CD4-positive, alpha-beta T cell (primary cell): ENCODE results near the gene TC2N. TPM values are rescaled to one million over a fixed set of nuclear protein-coding genes. Genes with fewer than 3 reads are reported as not detected.

Source experiments
- ATAC-seq: fragments of 200-7000 bp; cut with Tn5 transposase; one replicate; pipeline ENCODE4 v1.10.0; 2022; ENCODE audit warnings: mild to moderate bottlenecking; ENCODE audit not compliant: poor library complexity
- CTCF ChIA-PET: fragments of 350-600 bp; sonication (Branson Sonifier 250); formaldehyde crosslinking; loops from one replicate; lab custom pipeline; 2021; ENCODE audit warnings: antibody characterized with exemption, inconsistent platforms; lab: Charles Lee
- POLR2A ChIA-PET: fragments of 350-600 bp; sonication (Branson Sonifier 250); formaldehyde crosslinking; loops from one replicate; lab custom pipeline; 2021; ENCODE audit warnings: antibody characterized with exemption, inconsistent platforms; lab: Charles Lee
- DNase-seq, 14 experiments: peaks; one replicate each; pipeline ENCODE4 v3.0.0-alpha.2; 2013 to 2020; ENCODE audit warnings: mixed read lengths in 2 of 14
- H3K27ac ChIP-seq, 2 donors: one replicate each; pipeline versions ENCODE4 v1.5.1 to v1.7.0; 2013; ENCODE audit warnings: low read length in 2 of 2, low read depth in 1 of 2, mild to moderate bottlenecking in 1 of 2
- H3K27me3 ChIP-seq, 2 experiments: 1 replicate in 1 of 2; 2 replicates in 1 of 2; pipeline versions ENCODE4 v1.6.1 to v1.7.0; 2013; ENCODE audit warnings: low read length in 2 of 2, control low read depth in 1 of 2, mild to moderate bottlenecking in 1 of 2, moderate library complexity in 1 of 2; ENCODE audit not compliant: insufficient read depth in 2 of 2, control insufficient read depth in 1 of 2
- H3K36me3 ChIP-seq: one replicate; pipeline ENCODE4 v1.6.1; 2013; ENCODE audit warnings: low read length, control low read depth; ENCODE audit not compliant: insufficient read depth
- H3K4me1 ChIP-seq: one replicate; pipeline ENCODE4 v1.6.1; 2013; ENCODE audit warnings: low read length, control low read depth; ENCODE audit not compliant: insufficient read depth
- H3K4me3 ChIP-seq: one replicate; pipeline ENCODE4 v1.5.1; 2013; ENCODE audit warnings: mild to moderate bottlenecking, low read length, moderate library complexity
- H3K9me3 ChIP-seq, 2 experiments: 1 replicate in 1 of 2; 2 replicates in 1 of 2; pipeline versions ENCODE4 v1.6.1 to v1.7.0; 2013; ENCODE audit warnings: low read length in 2 of 2, mild to moderate bottlenecking in 2 of 2, control low read depth in 1 of 2, moderate library complexity in 1 of 2; ENCODE audit not compliant: control insufficient read depth in 1 of 2, insufficient read depth in 1 of 2
- H3K27ac Mint-ChIP-seq: one replicate; pipeline ENCODE4 v1.8.0; 2020; ENCODE audit warnings: mixed read lengths
- H3K27me3 Mint-ChIP-seq: one replicate; pipeline ENCODE4 v1.8.0; 2021; ENCODE audit warnings: mixed read lengths
- H3K36me3 Mint-ChIP-seq: one replicate; pipeline ENCODE4 v1.8.0; 2021; ENCODE audit warnings: low read depth, mixed read lengths
- H3K4me1 Mint-ChIP-seq: one replicate; pipeline ENCODE4 v1.8.0; 2021; ENCODE audit warnings: low read depth, mixed read lengths
- H3K4me3 Mint-ChIP-seq: one replicate; pipeline ENCODE4 v1.8.0; 2020; ENCODE audit warnings: mild to moderate bottlenecking, mixed read lengths
- H3K9me3 Mint-ChIP-seq: one replicate; pipeline ENCODE4 v1.8.0; 2020; ENCODE audit warnings: mixed read lengths
- intact Hi-C, 2 experiments: fragments of 100-400 bp; cut with DNase I in 1 of 2; cut with micrococcal nuclease in 1 of 2; formaldehyde crosslinking; loops; one replicate each; pipeline versions ENCODE4 v1.15.1 to v1.9.0; 2023 to 2025; cut with DNase I, micrococcal nuclease
- total RNA-seq, 174 experiments: library from RNA in 2 of 174; stranded (reverse) in 2 of 174; gene quantifications; one replicate each; pipeline ENCODE4 v1.2.3 and lab custom pipeline; 2021 to 2026
- TF ChIP-seq, protein P1 (sequence below): fragments of 200-600 bp; IDR thresholded peaks from one replicate; pipeline ENCODE4 v1.8.0; 2022; ENCODE audit warnings: antibody characterized with exemption, mild to moderate bottlenecking

Gene TC2N
- total RNA-seq, 2 experiments from 2014 or later: 129 to 138 TPM

DNA sequence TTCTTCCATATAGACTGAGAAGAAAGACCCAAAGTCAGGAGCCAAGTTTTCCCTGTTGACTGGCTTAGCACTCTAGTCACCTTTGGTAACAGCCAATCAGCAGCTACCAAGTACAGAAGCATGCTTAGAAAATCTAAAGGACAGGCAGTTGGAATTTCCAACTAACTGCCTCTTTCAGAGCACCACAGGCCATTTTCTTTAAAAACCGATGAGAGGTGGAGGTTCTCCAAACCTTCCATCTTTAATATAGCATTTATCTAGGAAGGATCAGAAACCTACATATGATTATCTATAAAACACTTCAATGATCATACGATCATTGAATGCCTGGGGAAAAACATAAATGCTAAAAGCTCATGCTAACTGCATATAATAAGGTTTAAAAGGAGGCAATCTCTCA lies 135.3 kb downstream of the TC2N start, which contains the start of gene CATSPERB:
Gene CATSPERB (minus strand): TSS at position 101 of the 400 bp plus-strand sequence. CDS start 2,607 bp downstream, outside the sequence.
- Mint-ChIP-seq H3K36me3 (no peaks in the 10 kb centered on the region), H3K9me3 (no peaks in the 10 kb centered on the region), H3K4me1 (no peaks in the 10 kb centered on the region), H3K27ac (no peak within 1 kb of the TSS), H3K27me3 (no peaks in the 10 kb centered on the region), H3K4me3 (no peak within 1 kb of the TSS)
- Histone ChIP-seq H3K27me3 (no peaks in the 10 kb centered on the region), H3K36me3 (no peaks in the 10 kb centered on the region), H3K9me3 (no peaks in the 10 kb centered on the region), H3K4me1 (no peaks in the 10 kb centered on the region), H3K27ac (no peak within 1 kb of the TSS), H3K4me3 (no peak within 1 kb of the TSS)
- POLR2A ChIA-PET: interaction anchor here (0.5 kb wide), 1 partner anchor 132 kb away, joined by 3 read pairs; no protein-coding TSS in a partner anchor
- TF ChIP-seq, protein P1, sequence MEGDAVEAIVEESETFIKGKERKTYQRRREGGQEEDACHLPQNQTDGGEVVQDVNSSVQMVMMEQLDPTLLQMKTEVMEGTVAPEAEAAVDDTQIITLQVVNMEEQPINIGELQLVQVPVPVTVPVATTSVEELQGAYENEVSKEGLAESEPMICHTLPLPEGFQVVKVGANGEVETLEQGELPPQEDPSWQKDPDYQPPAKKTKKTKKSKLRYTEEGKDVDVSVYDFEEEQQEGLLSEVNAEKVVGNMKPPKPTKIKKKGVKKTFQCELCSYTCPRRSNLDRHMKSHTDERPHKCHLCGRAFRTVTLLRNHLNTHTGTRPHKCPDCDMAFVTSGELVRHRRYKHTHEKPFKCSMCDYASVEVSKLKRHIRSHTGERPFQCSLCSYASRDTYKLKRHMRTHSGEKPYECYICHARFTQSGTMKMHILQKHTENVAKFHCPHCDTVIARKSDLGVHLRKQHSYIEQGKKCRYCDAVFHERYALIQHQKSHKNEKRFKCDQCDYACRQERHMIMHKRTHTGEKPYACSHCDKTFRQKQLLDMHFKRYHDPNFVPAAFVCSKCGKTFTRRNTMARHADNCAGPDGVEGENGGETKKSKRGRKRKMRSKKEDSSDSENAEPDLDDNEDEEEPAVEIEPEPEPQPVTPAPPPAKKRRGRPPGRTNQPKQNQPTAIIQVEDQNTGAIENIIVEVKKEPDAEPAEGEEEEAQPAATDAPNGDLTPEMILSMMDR: no peak
- CTCF ChIA-PET: no interaction called here
- intact Hi-C loops: no loop called here
- no peak for ATAC-seq
- no peak for DNase-seq

DNA sequence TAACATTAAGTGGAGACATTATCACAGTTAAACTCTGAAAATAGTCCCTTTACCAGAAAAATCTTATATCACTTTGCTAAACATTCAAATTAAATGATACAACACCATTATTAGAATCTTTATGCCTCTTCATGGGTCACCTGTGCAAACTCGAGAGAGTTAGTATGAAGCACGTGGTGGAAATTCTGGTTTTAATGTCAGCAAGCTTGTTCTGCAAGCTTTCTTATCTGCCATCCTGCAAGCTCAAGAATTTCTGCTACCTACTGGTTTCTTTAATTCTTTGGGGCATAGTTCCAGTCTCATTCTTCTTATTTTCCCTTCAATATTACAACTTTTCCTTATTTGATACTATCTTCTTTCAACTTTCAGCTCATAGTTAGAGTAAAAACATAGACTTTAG lies 136.3 kb downstream of the TC2N start:
- no peak overlapping the region for H3K4me3 Mint-ChIP-seq
- Histone ChIP-seq H3K9me3 (no peaks in the 10 kb centered on the region), H3K27me3 (no peaks in the 10 kb centered on the region), H3K4me1 (no peaks in the 10 kb centered on the region), H3K36me3 (no peaks in the 10 kb centered on the region), H3K27ac (no peak overlapping the region), H3K4me3 (no peak overlapping the region)
- ChIA-PET POLR2A (no interaction called here), CTCF (no interaction called here)
- H3K27me3 Mint-ChIP-seq: no peaks in the 10 kb centered on the region
- H3K4me1 Mint-ChIP-seq: no peaks in the 10 kb centered on the region
- ATAC-seq: no peak
- no peak for DNase-seq
- H3K27ac Mint-ChIP-seq: no peak overlapping the region
- no peaks in the 10 kb centered on the region for H3K9me3 Mint-ChIP-seq
- H3K36me3 Mint-ChIP-seq: no peaks in the 10 kb centered on the region
- TF ChIP-seq, protein P1: no peak
- intact Hi-C loops: no loop called here

GRCh38 chr14:91729756-91730155 lies 137.6 kb downstream of the TC2N start:
- H3K4me1 ChIP-seq: no peaks in the 10 kb centered on the region
- no peaks in the 10 kb centered on the region for H3K9me3 ChIP-seq
- no peak overlapping the region for H3K4me3 ChIP-seq
- CTCF ChIA-PET: no interaction called here
- DNase-seq (no peak), ATAC-seq (no peak)
- no peaks in the 10 kb centered on the region for H3K4me1 Mint-ChIP-seq
- H3K27me3 Mint-ChIP-seq: no peaks in the 10 kb centered on the region
- H3K4me3 Mint-ChIP-seq: no peak overlapping the region
- H3K27ac Mint-ChIP-seq: no peak overlapping the region
- POLR2A ChIA-PET: no interaction called here
- no peaks in the 10 kb centered on the region for H3K9me3 Mint-ChIP-seq
- H3K27ac ChIP-seq: no peak overlapping the region
- intact Hi-C loops: no loop called here
- TF ChIP-seq, protein P1: no peak
- no peaks in the 10 kb centered on the region for H3K36me3 ChIP-seq
- no peaks in the 10 kb centered on the region for H3K36me3 Mint-ChIP-seq
- no peaks in the 10 kb centered on the region for H3K27me3 ChIP-seq

Other genes starting within 250 kb of the TC2N start
- gene CATSPERB, start 135.4 kb downstream of the TC2N start, total RNA-seq: 1 to 10 TPM; 5.3 to 7.1 TPM
- 1 to 10 TPM; 1.2 to 1.5 TPM for gene FBLN5, start 80.2 kb upstream of the TC2N start, total RNA-seq
- gene TRIP11, start 172.5 kb upstream of the TC2N start, total RNA-seq: 10 to 100 TPM; 30.0 to 31.2 TPM
- 10 to 100 TPM; 21.5 to 22.1 TPM for gene ATXN3, start 239.0 kb upstream of the TC2N start, total RNA-seq